ENCODE measurements around the gene MYO1A.

- TF ChIP-seq, protein P1, sequence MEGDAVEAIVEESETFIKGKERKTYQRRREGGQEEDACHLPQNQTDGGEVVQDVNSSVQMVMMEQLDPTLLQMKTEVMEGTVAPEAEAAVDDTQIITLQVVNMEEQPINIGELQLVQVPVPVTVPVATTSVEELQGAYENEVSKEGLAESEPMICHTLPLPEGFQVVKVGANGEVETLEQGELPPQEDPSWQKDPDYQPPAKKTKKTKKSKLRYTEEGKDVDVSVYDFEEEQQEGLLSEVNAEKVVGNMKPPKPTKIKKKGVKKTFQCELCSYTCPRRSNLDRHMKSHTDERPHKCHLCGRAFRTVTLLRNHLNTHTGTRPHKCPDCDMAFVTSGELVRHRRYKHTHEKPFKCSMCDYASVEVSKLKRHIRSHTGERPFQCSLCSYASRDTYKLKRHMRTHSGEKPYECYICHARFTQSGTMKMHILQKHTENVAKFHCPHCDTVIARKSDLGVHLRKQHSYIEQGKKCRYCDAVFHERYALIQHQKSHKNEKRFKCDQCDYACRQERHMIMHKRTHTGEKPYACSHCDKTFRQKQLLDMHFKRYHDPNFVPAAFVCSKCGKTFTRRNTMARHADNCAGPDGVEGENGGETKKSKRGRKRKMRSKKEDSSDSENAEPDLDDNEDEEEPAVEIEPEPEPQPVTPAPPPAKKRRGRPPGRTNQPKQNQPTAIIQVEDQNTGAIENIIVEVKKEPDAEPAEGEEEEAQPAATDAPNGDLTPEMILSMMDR (optimal IDR thresholded peaks at IDR 0.05 in 1 of 3, IDR thresholded peaks at IDR 0.05 in 1 of 3, conservative IDR thresholded peaks at IDR 0.05 in 1 of 3; ENCODE audit: extremely low read depth in 1 of 3, insufficient read depth in 2 of 3, low read length in 3 of 3): peak in 2 of 3 experiments; percentile 3 to 32
- no peak for TF ChIP-seq EZH2 (IDR thresholded peaks at IDR 0.05; ENCODE audit: low read length)
Measured at GRCh38 chr12:57086493-57087009, 36.6 kb upstream of the MYO1A start.
